Left renal pelvis (tissue), 4 donors: ENCODE results near the gene CLCN2. TPM values are rescaled to one million over a fixed set of nuclear protein-coding genes. Genes with fewer than 3 reads are reported as not detected.
A peak's percentile ranks its signal among the peaks of the same experiment; 100 is the strongest.

ENCODE experiments used
- DNase-seq, 4 donors: peaks; one replicate each; pipeline ENCODE4 v3.0.0-alpha.2; 2013; ENCODE audit warnings: low read depth in 4 of 4, low spot score in 3 of 4
- polyA plus RNA-seq, 4 donors: library from polyadenylated mRNA; unstranded; fragments of 120-200 nt; gene quantifications; one replicate each; pipeline ENCODE4 v1.2.1, GENCODE V29; 2013; ENCODE audit not compliant: insufficient read length in 4 of 4

Gene CLCN2
- polyA plus RNA-seq, 4 donors: 7.9 to 15.4 (median 9.6) TPM

DNA sequence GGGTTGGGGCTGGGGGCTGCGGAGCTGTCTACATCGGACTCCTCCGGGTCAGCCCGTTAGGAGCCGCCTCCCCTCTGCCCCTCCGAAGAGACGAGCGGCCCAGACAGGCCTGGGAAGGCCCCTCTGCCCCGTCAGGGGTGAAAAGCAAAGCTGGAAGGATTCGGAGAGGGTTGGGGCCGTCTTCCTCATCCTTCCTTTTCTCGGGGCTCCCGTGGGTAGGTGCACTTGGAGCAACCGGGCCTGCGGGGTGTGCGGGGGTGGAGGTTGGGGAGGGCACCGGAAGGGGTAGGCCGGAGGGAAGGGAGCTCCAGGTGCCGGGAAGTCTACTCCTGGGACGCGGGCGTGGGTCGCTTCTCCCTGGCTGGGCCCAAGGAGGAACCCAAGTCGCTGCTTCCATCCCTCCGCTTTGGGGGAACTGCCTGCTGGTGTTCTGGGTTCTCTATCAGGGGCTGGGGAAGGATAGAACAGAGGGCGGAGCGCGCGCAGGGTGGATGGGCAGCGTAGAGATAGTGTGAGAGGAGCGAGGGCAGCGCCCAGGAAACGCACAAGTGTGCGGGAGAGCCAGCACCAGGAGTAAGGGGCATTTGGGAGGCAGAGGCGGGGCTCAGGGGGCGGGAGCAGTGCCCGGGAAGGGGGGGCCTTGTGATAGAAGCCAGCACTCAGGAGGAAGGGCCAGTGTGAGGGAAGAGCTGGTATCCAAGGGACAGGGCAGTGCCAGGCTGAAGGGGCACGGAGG, 695 bp upstream of the CLCN2 start:
- DNase-seq: peak in 1 of 4 donors; percentile 52

GRCh38 chr3:184360929-184361531, 375 bp downstream of the CLCN2 start:
- no peak for DNase-seq

GRCh38 chr3:184360070-184360928, 1.1 kb downstream of the CLCN2 start:
- DNase-seq: no peak

DNA sequence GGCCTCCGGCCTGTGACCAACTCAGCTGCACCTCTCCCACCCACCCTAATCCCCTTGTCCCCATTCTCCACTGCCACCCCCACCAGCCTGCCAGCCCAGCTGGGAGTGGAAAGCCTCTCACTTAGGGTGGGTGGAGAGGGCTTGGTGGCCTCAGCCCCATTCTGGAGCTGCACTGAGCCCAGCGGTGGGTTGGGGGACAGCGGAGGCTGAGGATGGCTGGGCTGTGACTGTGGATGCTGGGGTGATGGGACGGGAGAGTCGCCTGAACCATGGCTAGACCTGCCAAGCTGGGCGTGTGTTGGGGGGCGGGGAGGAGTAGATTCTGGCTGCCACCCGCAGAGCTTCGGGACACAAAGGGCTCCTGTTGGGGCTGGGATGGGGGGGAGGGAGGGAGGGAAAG, 1.8 kb downstream of the CLCN2 start:
- no peak for DNase-seq

DNA sequence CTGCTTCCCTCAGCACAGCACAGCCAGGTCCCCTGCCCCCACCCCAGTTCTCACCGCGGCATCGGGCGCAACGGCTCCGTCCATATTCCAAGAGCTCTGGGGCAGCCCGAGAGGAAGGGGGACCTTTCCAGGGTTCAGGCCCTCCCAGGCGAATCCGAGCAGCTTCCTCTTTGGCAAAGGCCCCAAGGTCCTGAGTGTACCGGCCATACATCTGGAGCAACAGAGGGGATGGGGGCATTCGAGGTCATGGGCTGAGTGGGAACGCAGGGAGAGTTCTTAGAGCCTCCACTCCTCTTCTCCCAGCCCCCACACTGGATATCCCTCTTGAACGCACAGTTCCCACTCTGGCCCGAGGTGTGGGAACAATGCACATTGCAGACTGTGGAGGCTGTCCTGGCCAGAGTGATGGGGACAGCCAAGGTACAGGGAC, 2.5 kb downstream of the CLCN2 start:
- no peak for DNase-seq

DNA sequence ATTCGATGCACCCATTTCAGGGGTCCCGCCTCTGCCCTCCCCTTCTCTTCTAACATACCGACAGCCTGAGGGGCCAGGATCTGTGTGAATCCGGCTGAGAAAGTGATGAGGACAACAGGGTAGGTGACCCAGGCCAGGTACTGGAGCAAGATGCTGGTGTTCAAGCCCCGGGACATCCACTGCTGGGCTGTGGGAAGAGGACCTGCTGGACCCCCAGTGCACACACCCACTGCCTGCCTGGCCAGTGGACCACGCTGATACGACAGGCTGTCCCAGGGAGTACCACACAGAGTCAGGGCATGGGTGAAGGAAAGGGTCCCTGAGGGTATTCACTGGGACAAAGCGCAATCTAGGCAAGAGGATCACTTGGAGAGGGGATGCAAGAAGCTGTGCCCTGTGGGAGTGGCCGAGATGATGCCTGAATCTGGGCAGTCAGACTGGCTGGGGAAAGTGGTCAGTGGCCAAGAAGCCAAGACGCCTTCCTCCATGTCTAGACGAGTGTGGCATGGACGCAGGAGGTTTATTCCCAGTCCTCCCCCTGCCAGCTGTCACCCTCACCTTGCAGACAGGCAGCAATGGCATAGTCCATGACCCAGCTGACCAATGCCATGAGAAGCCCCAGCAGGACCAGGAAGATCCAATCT, 3.2 kb downstream of the CLCN2 start:
- no peak for DNase-seq

GRCh38 chr3:184357248-184358123, 3.9 kb downstream of the CLCN2 start:
- no peak for DNase-seq

DNA sequence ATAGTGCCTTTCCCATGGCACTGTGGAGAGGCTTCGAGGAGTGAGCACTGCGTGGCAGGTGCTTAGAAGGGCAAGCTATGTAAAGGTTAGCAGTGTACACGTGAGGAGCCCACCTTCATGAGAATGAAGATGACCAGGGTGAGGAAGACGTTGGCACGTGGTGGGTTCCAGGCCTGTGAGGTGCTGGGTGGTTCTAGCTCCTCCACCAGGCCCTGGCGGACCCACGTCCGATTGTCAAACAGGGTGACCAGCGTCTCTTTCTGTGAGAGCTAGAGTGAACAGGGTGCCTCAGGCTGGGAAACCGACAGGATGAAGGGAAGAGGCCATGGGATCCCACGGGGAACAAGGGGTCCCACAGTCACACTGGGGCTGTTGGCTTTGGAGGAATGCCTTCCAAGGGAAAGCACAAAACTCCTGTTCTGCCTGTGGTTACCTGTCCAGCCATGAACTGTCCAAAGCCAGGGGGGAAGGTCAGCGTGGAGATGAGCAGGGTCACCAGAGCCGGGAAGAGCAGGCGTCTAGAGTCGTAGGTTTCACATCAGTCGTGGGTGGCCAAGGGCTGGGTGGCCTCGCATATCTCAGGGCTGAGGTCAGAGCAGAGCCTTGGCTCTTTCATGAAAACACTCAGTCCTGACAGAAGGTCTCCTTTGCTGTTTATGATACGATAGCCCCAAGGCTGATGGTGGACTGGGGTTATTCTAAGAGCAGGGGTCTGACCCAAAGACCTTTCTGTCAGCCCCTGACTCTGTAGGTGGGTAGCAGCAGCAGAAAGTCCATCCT, 6.0 kb downstream of the CLCN2 start:
- no peak for DNase-seq

- DNase-seq: no peak
These were observed 6.7 kb downstream of the CLCN2 start for GRCh38 chr3:184354754-184355153.

DNA sequence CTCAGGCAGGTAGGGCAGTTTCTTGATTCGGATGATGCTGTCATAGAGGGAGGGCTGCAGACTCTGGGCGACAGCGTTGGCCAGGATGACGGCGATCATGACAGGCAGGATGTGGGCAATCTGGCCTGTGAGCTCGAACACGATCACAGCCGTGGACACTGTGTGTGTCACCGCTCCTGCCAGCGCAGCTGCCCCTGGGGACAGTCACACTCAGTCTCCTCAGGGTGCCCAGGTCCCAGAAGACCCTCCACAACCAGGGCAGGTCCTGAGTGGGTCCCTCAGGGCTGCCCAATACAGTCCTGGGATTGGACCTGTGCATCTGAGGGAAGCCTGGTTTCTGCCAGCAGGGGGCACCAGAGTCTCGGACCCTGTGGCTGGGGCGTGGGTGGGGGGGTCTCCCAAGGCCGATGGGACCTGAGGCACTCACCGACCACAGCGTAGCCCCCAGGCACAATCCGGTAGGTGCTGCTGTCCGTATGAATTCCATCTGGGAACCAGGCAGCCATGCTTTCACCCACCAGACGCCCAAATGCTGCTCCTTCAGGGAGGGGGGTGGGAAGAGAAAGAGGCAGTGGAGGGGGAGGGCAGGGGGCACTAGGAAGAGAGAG, 7.2 kb downstream of the CLCN2 start:
- DNase-seq: no peak

- DNase-seq: no peak
These were observed 7.9 kb downstream of the CLCN2 start for GRCh38 chr3:184353546-184353941.

DNA sequence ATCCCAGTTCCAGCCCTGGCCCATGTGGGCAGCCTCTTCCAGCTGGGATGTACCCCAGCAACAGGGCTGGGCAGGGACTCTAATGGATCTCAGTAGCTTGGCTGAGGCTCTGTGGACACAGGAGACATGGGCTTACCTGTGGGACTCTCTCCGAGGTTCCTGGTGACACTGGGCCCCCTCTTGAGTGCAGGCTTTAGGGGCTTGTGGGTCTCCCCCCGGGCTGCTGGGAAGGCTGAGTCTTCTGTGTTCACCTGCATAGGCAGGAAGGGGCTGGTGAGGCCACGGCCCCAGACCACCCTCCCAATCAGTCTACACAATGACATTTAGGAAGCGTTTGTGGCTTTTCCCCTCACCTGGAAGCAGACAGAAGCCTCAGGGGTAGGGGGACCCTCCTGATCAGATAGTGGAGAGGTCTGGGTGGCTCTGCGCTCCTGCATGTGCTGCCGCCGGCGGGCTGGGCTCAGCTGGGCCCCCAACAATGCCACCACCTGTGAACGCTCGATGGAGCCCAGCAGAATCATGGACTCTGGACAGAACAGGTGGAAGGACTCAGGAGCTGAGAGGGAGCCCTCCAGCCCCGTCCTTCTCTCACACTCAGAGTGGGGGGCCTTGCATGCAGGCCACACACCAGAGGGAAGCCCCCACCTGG, 8.4 kb downstream of the CLCN2 start:
- DNase-seq: no peak

DNA sequence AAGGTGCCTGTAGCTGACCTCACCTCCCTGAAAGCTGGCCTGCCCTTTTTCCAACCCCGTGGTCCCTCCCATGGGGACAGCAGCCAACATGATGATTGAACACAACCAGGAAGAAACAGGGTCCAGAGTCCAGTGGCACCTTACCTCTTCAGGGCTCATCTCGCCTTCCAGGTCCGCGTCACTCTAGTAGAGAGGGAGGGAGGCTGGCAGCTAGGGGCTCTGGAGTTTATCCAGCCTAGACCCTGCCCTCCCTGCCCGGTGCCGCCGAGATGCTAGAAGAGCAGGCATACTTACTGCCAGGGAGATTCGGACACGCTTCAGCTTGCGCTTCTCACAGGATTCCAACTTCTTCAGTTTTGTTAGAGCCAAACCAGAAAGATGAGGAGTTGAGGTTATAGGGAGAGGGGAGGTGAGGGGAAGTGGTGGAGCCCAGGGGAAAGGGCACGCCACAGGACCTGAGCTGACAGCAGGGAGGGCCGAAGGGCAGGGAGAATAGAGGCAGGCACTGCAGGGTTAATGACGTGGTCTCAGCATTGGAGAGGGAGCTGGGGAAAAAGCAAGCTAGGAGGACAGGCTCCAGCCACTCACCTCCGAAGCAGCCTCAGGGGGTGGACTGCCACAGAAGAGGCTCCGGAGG, 9.1 kb downstream of the CLCN2 start:
- DNase-seq: no peak

GRCh38 chr3:184351511-184352148, 9.8 kb downstream of the CLCN2 start:
- no peak for DNase-seq

GRCh38 chr3:184350618-184351017, 10.8 kb downstream of the CLCN2 start:
- DNase-seq: no peak

- no peak for DNase-seq
These were observed 11.6 kb downstream of the CLCN2 start for GRCh38 chr3:184349563-184350470.

GRCh38 chr3:184348057-184348382, 13.4 kb downstream of the CLCN2 start:
- no peak for DNase-seq
